ENCODE data around the gene ADAM12.

Gene ADAM12

GRCh38 chr10:126229686-126230085, 158.6 kb downstream of the ADAM12 start:
- DNase-seq: no peak

- DNase-seq: no peak
Measured at GRCh38 chr10:126227762-126228134, 160.5 kb downstream of the ADAM12 start.

- DNase-seq: no peak
Measured at GRCh38 chr10:126226988-126227761, 161.1 kb downstream of the ADAM12 start.

GRCh38 chr10:126226205-126226604, 162.1 kb downstream of the ADAM12 start:
- DNase-seq: no peak

- no peak for DNase-seq
Measured at GRCh38 chr10:126225672-126226008, 162.6 kb downstream of the ADAM12 start.

- no peak for DNase-seq
Measured at GRCh38 chr10:126224967-126225671, 163.2 kb downstream of the ADAM12 start.

- no peak for DNase-seq
Measured at GRCh38 chr10:126223512-126224067, 164.7 kb downstream of the ADAM12 start.

- no peak for DNase-seq
Measured at GRCh38 chr10:126222736-126223511, 165.4 kb downstream of the ADAM12 start.

GRCh38 chr10:126221874-126222273, 166.4 kb downstream of the ADAM12 start:
- DNase-seq: no peak

GRCh38 chr10:126218778-126219649, 169.3 kb downstream of the ADAM12 start:
- no peak for DNase-seq

- no peak for DNase-seq
Measured at GRCh38 chr10:126218174-126218573, 170.1 kb downstream of the ADAM12 start.

- no peak for DNase-seq
Measured at GRCh38 chr10:126216632-126216961, 171.7 kb downstream of the ADAM12 start.

GRCh38 chr10:126215746-126216631, 172.3 kb downstream of the ADAM12 start:
- DNase-seq: no peak

- no peak for DNase-seq
Measured at GRCh38 chr10:126214679-126215078, 173.6 kb downstream of the ADAM12 start.

- no peak for DNase-seq
Measured at GRCh38 chr10:126214021-126214420, 174.3 kb downstream of the ADAM12 start.

- no peak for DNase-seq
Measured at GRCh38 chr10:126212738-126213137, 175.5 kb downstream of the ADAM12 start.

GRCh38 chr10:126210051-126210651, 178.1 kb downstream of the ADAM12 start:
- DNase-seq: no peak

GRCh38 chr10:126209451-126209850, 178.8 kb downstream of the ADAM12 start:
- no peak for DNase-seq

GRCh38 chr10:126208726-126209302, 179.5 kb downstream of the ADAM12 start:
- no peak for DNase-seq

- no peak for DNase-seq
Measured at GRCh38 chr10:126207851-126208250, 180.4 kb downstream of the ADAM12 start.

GRCh38 chr10:126207313-126207771, 180.9 kb downstream of the ADAM12 start:
- no peak for DNase-seq

All from RPMI8226 (cell line).